ENCODE results near the gene ZNF207. TPM values are rescaled to one million over a fixed set of nuclear protein-coding genes. Genes with fewer than 3 reads are reported as not detected.

Gene ZNF207
- total and polyA plus RNA-seq, 2 of the 8 experiments (the other 6 are each of a cell fraction or from before 2014, with no cell fraction given): 268 to 286 TPM

- FAIRE-seq: no peak
- Histone ChIP-seq H4K91ac (replicated peaks; ENCODE audit: insufficient read length, low read length) (no peak overlapping the region), H2BK20ac (ENCODE audit: low read length) (no peak overlapping the region), H3K9ac (replicated peaks in 1 of 4; ENCODE audit: extremely low read depth in 1 of 4, low read depth in 3 of 4, low read length in 3 of 4) (no peak overlapping the region), H4K5ac (ENCODE audit: insufficient read length, low read depth, low read length) (no peak overlapping the region), H3K9me3 (ENCODE audit: insufficient read depth in 2 of 2, low read depth in 1 of 2, low read length in 1 of 2) (no peaks in the 10 kb centered on the region), H3K79me2 (ENCODE audit: control insufficient read depth in 1 of 2, insufficient read depth in 2 of 2, low read length in 2 of 2) (peaks cover 38 to 93% of the 10 kb centered on the region in 2 experiments), H3K27me3 (replicated peaks in 1 of 4; ENCODE audit: control insufficient read depth in 3 of 4, extremely low read depth in 1 of 4, insufficient read depth in 3 of 4, low read length in 3 of 4) (no peaks in the 10 kb centered on the region), H2BK5ac (ENCODE audit: low read depth, low read length) (no peak overlapping the region), H2BK12ac (ENCODE audit: low read depth, low read length) (no peak overlapping the region), H3K23me2 (ENCODE audit: low read depth, low read length) (no peaks in the 10 kb centered on the region), H2BK120ac (replicated peaks; ENCODE audit: low read depth, low read length) (no peak overlapping the region), H4K8ac (ENCODE audit: extremely low read depth, insufficient read depth, low read length) (no peak overlapping the region), H3K4me2 (ENCODE audit: insufficient read depth in 1 of 2, low read depth in 2 of 2, low read length in 2 of 2) (no peak overlapping the region; a peak in 1 of 4 replicates), H3K23ac (ENCODE audit: insufficient read length) (no peak overlapping the region), H2AFZ (ENCODE audit: low read length) (no peak overlapping the region), H3K4me3 (ENCODE audit: extremely low read depth in 1 of 4, insufficient read depth in 2 of 4, low read depth in 3 of 4, low read length in 4 of 4) (no peak overlapping the region), H2BK15ac (ENCODE audit: low read length) (no peak overlapping the region), H3K79me1 (ENCODE audit: low read depth, low read length) (peaks cover 4% of the 10 kb centered on the region; the same call in 1 of the 2 replicates), H3K27ac (ENCODE audit: low read depth, low read length) (no peak overlapping the region), H2AK5ac (ENCODE audit: low read depth, low read length) (no peak overlapping the region), H3K4me1 (replicated peaks in 1 of 4; ENCODE audit: control insufficient read depth in 3 of 4, insufficient read depth in 4 of 4, low read length in 3 of 4) (no peaks in the 10 kb centered on the region; a peak in 1 of 7 replicates), H3K36me3 (ENCODE audit: control insufficient read depth in 2 of 4, insufficient read depth in 4 of 4, low read length in 3 of 4) (peaks cover 12 to 86% (median 43%) of the 10 kb centered on the region in 4 experiments), H4K20me1 (replicated peaks in 1 of 2; ENCODE audit: control insufficient read depth in 1 of 2, insufficient read depth in 2 of 2, low read length in 2 of 2) (peaks cover 26 to 31% of the 10 kb centered on the region in 2 experiments), H3K14ac (ENCODE audit: insufficient read length) (no peak overlapping the region), H3K56ac (replicated peaks; ENCODE audit: insufficient read length, low read depth, low read length) (no peak overlapping the region), H3K4ac (replicated peaks; ENCODE audit: insufficient read length, low read depth, low read length) (no peak overlapping the region), H3K18ac (ENCODE audit: extremely low read depth, low read length) (no peak overlapping the region)
- DNase-seq (ENCODE audit: low read depth in 1 of 2, low spot score in 2 of 2): no peak
- TF ChIP-seq GABPA (IDR thresholded peaks at IDR 0.05; ENCODE audit: borderline replicate concordance, insufficient read depth, low read length) (no peak), PHF8 (conservative IDR thresholded peaks at IDR 0.05; ENCODE audit: low read depth, low read length) (no peak), YY1 (IDR thresholded peaks at IDR 0.05; ENCODE audit: low read depth, low read length) (no peak), HDAC6 (IDR thresholded peaks at IDR 0.05; ENCODE audit: low read depth, low read length) (no peak)
- TF ChIP-seq, protein P1, sequence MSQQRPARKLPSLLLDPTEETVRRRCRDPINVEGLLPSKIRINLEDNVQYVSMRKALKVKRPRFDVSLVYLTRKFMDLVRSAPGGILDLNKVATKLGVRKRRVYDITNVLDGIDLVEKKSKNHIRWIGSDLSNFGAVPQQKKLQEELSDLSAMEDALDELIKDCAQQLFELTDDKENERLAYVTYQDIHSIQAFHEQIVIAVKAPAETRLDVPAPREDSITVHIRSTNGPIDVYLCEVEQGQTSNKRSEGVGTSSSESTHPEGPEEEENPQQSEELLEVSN (IDR thresholded peaks at IDR 0.05): no peak
- TF ChIP-seq, protein P2, sequence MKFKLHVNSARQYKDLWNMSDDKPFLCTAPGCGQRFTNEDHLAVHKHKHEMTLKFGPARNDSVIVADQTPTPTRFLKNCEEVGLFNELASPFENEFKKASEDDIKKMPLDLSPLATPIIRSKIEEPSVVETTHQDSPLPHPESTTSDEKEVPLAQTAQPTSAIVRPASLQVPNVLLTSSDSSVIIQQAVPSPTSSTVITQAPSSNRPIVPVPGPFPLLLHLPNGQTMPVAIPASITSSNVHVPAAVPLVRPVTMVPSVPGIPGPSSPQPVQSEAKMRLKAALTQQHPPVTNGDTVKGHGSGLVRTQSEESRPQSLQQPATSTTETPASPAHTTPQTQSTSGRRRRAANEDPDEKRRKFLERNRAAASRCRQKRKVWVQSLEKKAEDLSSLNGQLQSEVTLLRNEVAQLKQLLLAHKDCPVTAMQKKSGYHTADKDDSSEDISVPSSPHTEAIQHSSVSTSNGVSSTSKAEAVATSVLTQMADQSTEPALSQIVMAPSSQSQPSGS (IDR thresholded peaks at IDR 0.05; ENCODE audit: low read length): no peak
- WGBS, 2 experiments (ENCODE audit: extremely low coverage in 1 of 2, insufficient coverage in 1 of 2, insufficient read length in 1 of 2, insufficient replicate concordance in 2 of 2, low coverage in 1 of 2, low lambda C conversion rate in 2 of 2, missing lambda C conversion rate in 1 of 2): 93% methylated on average over 3 of the region's 3 CpGs; no CpG with 5 or more reads in 1 of the 2 experiments
- ChIA-PET CTCF (ENCODE audit: partially characterized antibody) (no interaction called here), POLR2A (ENCODE audit: partially characterized antibody) (interaction anchor here (2.1 to 8.0 kb wide), 3 partner anchors 13 to 24 kb away, joined by 5 to 65 read pairs (median 6); no protein-coding TSS in a partner anchor)
Observed at GRCh38 chr17:32356378-32356743, 6.4 kb downstream of the ZNF207 start.
